T-helper 17 cell (primary cell): ENCODE results near the gene PIGZ. TPM values are rescaled to one million over a fixed set of nuclear protein-coding genes. Genes with fewer than 3 reads are reported as not detected.

Experiments
- ATAC-seq: fragments of 150-1000 bp; cut with Tn5 transposase; 2 replicates; pipeline ENCODE4 v1.10.0; 2021; ENCODE audit warnings: mild to moderate bottlenecking, moderate library complexity
- DNase-seq, 3 donors: peaks; one replicate each; pipeline versions ENCODE4 v3.0.0 to v3.0.0-alpha.2; 2020 to 2021
- H3K9me3 ChIP-seq: one replicate; pipeline ENCODE4 v1.7.0; 2013; ENCODE audit warnings: low read length, mild to moderate bottlenecking; ENCODE audit not compliant: control insufficient read depth, poor library complexity, severe bottlenecking
- H3K27ac Mint-ChIP-seq: one replicate; pipeline ENCODE4 v1.8.0; 2022; ENCODE audit warnings: mild to moderate bottlenecking, moderate library complexity, mixed read lengths
- H3K27me3 Mint-ChIP-seq: one replicate; pipeline ENCODE4 v1.8.0; 2022; ENCODE audit warnings: mixed read lengths
- H3K36me3 Mint-ChIP-seq: one replicate; pipeline ENCODE4 v1.8.0; 2022; ENCODE audit warnings: low read depth, mixed read lengths
- H3K4me1 Mint-ChIP-seq: one replicate; pipeline ENCODE4 v1.8.0; 2022; ENCODE audit warnings: mild to moderate bottlenecking, mixed read lengths
- H3K4me3 Mint-ChIP-seq: one replicate; pipeline ENCODE4 v1.8.0; 2022; ENCODE audit warnings: mild to moderate bottlenecking, moderate library complexity, mixed read lengths
- total RNA-seq, 4 donors: library from RNA in 2 of 4; stranded (reverse) in 2 of 4; gene quantifications; one replicate each; pipeline ENCODE4 v1.2.3 and lab custom pipeline; 2022 to 2026

Gene PIGZ
- total RNA-seq, 2 donors from 2014 or later: 0.89 to 1.5 TPM

- H3K4me3 Mint-ChIP-seq: no peak overlapping the region
- no peaks in the 10 kb centered on the region for H3K27me3 Mint-ChIP-seq
- H3K36me3 Mint-ChIP-seq: peaks cover under 1% of the 10 kb centered on the region
- DNase-seq (no peak), ATAC-seq (no peak)
- peak overlapping the region; percentile 8 for H3K27ac Mint-ChIP-seq
- H3K9me3 ChIP-seq: no peaks in the 10 kb centered on the region
- peaks cover 7% of the 10 kb centered on the region for H3K4me1 Mint-ChIP-seq
Observed at GRCh38 chr3:196920733-196921132, 47.9 kb downstream of the PIGZ start.

- H3K9me3 ChIP-seq: no peaks in the 10 kb centered on the region
- peaks cover 4% of the 10 kb centered on the region for H3K36me3 Mint-ChIP-seq
- DNase-seq (no peak), ATAC-seq (no peak)
- H3K4me1 Mint-ChIP-seq: peaks cover 7% of the 10 kb centered on the region
- H3K27ac Mint-ChIP-seq: peak overlapping the region; percentile 71
- H3K4me3 Mint-ChIP-seq: no peak overlapping the region
- no peaks in the 10 kb centered on the region for H3K27me3 Mint-ChIP-seq
Observed at GRCh38 chr3:196918968-196919367, 49.7 kb downstream of the PIGZ start.

- no peaks in the 10 kb centered on the region for H3K9me3 ChIP-seq
- Mint-ChIP-seq H3K27me3 (no peaks in the 10 kb centered on the region), H3K4me1 (peaks cover 9% of the 10 kb centered on the region), H3K36me3 (peaks cover 4% of the 10 kb centered on the region), H3K4me3 (no peak overlapping the region), H3K27ac (no peak overlapping the region)
- DNase-seq: no peak
- ATAC-seq: no peak
Observed at GRCh38 chr3:196916995-196917394, 51.6 kb downstream of the PIGZ start.

GRCh38 chr3:196916221-196916620 is 52.4 kb downstream of the PIGZ start:
- Mint-ChIP-seq H3K27ac (no peak overlapping the region), H3K4me1 (peaks cover 9% of the 10 kb centered on the region), H3K4me3 (peak overlapping the region; percentile 25), H3K27me3 (no peaks in the 10 kb centered on the region), H3K36me3 (peaks cover 4% of the 10 kb centered on the region)
- no peak for DNase-seq
- H3K9me3 ChIP-seq: no peaks in the 10 kb centered on the region
- no peak for ATAC-seq

- H3K9me3 ChIP-seq: no peaks in the 10 kb centered on the region
- Mint-ChIP-seq H3K36me3 (peaks cover 4% of the 10 kb centered on the region), H3K4me3 (peak overlapping the region; percentile 50), H3K27ac (no peak overlapping the region), H3K4me1 (peaks cover 6% of the 10 kb centered on the region), H3K27me3 (no peaks in the 10 kb centered on the region)
- ATAC-seq: no peak
- no peak for DNase-seq
Observed at GRCh38 chr3:196915375-196915774, 53.3 kb downstream of the PIGZ start.

GRCh38 chr3:196914866-196915265 is 53.8 kb downstream of the PIGZ start:
- DNase-seq (no peak), ATAC-seq (no peak)
- Mint-ChIP-seq H3K27me3 (no peaks in the 10 kb centered on the region), H3K36me3 (peaks cover 4% of the 10 kb centered on the region), H3K4me1 (peaks cover 6% of the 10 kb centered on the region), H3K4me3 (no peak overlapping the region), H3K27ac (no peak overlapping the region)
- H3K9me3 ChIP-seq: no peaks in the 10 kb centered on the region

- H3K36me3 Mint-ChIP-seq: peaks cover 15% of the 10 kb centered on the region
- no peaks in the 10 kb centered on the region for H3K27me3 Mint-ChIP-seq
- peak overlapping the region; percentile 91 for H3K27ac Mint-ChIP-seq
Observed at GRCh38 chr3:196903740-196904139, 64.9 kb downstream of the PIGZ start.

GRCh38 chr3:196902296-196902695 is 66.3 kb downstream of the PIGZ start:
- ATAC-seq (no peak), DNase-seq (no peak)
- H3K27me3 Mint-ChIP-seq: no peaks in the 10 kb centered on the region
- peaks cover 15% of the 10 kb centered on the region for H3K36me3 Mint-ChIP-seq
- no peak overlapping the region for H3K27ac Mint-ChIP-seq
- no peaks in the 10 kb centered on the region for H3K9me3 ChIP-seq
- no peak overlapping the region for H3K4me3 Mint-ChIP-seq
- peaks cover 12% of the 10 kb centered on the region for H3K4me1 Mint-ChIP-seq

More at GRCh38 chr3:196903740-196904139, 64.9 kb downstream of the PIGZ start:
- no peaks in the 10 kb centered on the region for H3K9me3 ChIP-seq
- DNase-seq: no peak
- ATAC-seq: no peak
- peaks cover 9% of the 10 kb centered on the region for H3K4me1 Mint-ChIP-seq
- H3K4me3 Mint-ChIP-seq: no peak overlapping the region

- ATAC-seq (no peak), DNase-seq (no peak)
- H3K27ac Mint-ChIP-seq: no peak overlapping the region
- H3K27me3 Mint-ChIP-seq: no peaks in the 10 kb centered on the region
- peaks cover 12% of the 10 kb centered on the region for H3K36me3 Mint-ChIP-seq
- no peaks in the 10 kb centered on the region for H3K9me3 ChIP-seq
- H3K4me3 Mint-ChIP-seq: no peak overlapping the region
- H3K4me1 Mint-ChIP-seq: peaks cover 11% of the 10 kb centered on the region
Observed at GRCh38 chr3:196901768-196902167, 66.9 kb downstream of the PIGZ start.

Other genes with a start within 250 kb of the PIGZ start
- gene PAK2, start 229.0 kb downstream of the PIGZ start, total RNA-seq: 10 to 100 TPM; 70.6 to 80.0 TPM
- 10 to 100 TPM; 59.3 to 65.5 TPM for gene SENP5, start 100.9 kb downstream of the PIGZ start, total RNA-seq
- 10 to 100 TPM; 48.7 to 51.7 TPM for gene NCBP2, start 26.3 kb downstream of the PIGZ start, total RNA-seq
- gene MELTF, start 61.0 kb upstream of the PIGZ start, total RNA-seq: 1 to 10 TPM; 2.6 TPM